IMR-90 (cell line): Measurements from ENCODE around the gene TACC2. TPM values are rescaled to one million over a fixed set of nuclear protein-coding genes. Genes with fewer than 3 reads are reported as not detected.

Experiments
- ATAC-seq: fragments of 200-7000 bp; cut with Tn5 transposase; 2 replicates; pipeline ENCODE4 v1.9.1; 2020; ENCODE audit warnings: low read depth, mild to moderate bottlenecking, moderate library complexity
- BruUV-seq: library from RNA; stranded (reverse); fragments of 400-500 nt; replicated peaks from 2 replicates; lab custom pipeline; 2021; lab: Mats Ljungman, UMichigan
- CTCF ChIA-PET: fragments of 300-600 bp; formaldehyde crosslinking; extraction: SDS; loops from one replicate; lab custom pipeline; 2021; ENCODE audit warnings: antibody characterized with exemption; lab: Yijun Ruan, JAX
- POLR2A ChIA-PET: fragments of 300-600 bp; sonication (Branson Sonifier 250); formaldehyde crosslinking; loops from one replicate; lab custom pipeline; 2022; ENCODE audit warnings: antibody characterized with exemption; ENCODE audit not compliant: unreplicated experiment; lab: Charles Lee
- DNase-seq: peaks from one replicate; pipeline ENCODE4 v3.0.0; 2013
- H2AFZ ChIP-seq: replicated peaks from 2 replicates; pipeline ENCODE3; 2013; ENCODE audit warnings: low read length, mild to moderate bottlenecking; ENCODE audit not compliant: poor library complexity
- H2AK5ac ChIP-seq: 2 replicates; pipeline ENCODE4 v1.6.1; 2013; ENCODE audit warnings: low read depth, low read length, inconsistent platforms
- H2AK9ac ChIP-seq: replicated peaks from 2 replicates; pipeline ENCODE3; 2013; ENCODE audit warnings: mild to moderate bottlenecking, low read depth, low read length, moderate library complexity; ENCODE audit not compliant: poor library complexity
- H2BK120ac ChIP-seq: 2 replicates; pipeline ENCODE4 v1.6.1; 2013; ENCODE audit warnings: low read depth, low read length, inconsistent platforms
- H2BK15ac ChIP-seq: 3 replicates; pipeline ENCODE4 v1.6.1; 2013; ENCODE audit warnings: low read depth, low read length, inconsistent platforms
- H2BK20ac ChIP-seq: 2 replicates; pipeline ENCODE4 v1.6.1; 2013; ENCODE audit warnings: low read depth, mild to moderate bottlenecking, inconsistent platforms, low read length, moderate library complexity
- H2BK5ac ChIP-seq: 2 replicates; pipeline ENCODE4 v1.6.1; 2013; ENCODE audit warnings: mild to moderate bottlenecking, low read depth, low read length, inconsistent platforms; ENCODE audit not compliant: poor library complexity, severe bottlenecking
- H3K14ac ChIP-seq: replicated peaks from 2 replicates; pipeline ENCODE4 v1.6.1; 2013; ENCODE audit warnings: low read depth, low read length, inconsistent platforms
- H3K18ac ChIP-seq: 2 replicates; pipeline ENCODE4 v1.6.1; 2013; ENCODE audit warnings: low read depth, low read length, control low read depth
- H3K23ac ChIP-seq: 2 replicates; pipeline ENCODE4 v1.6.1; 2013; ENCODE audit warnings: low read depth, low read length, inconsistent platforms
- H3K27ac ChIP-seq: 2 replicates; pipeline ENCODE4 v1.5.1; 2013; ENCODE audit warnings: mild to moderate bottlenecking, control low read depth, low read length; ENCODE audit not compliant: insufficient read depth
- H3K27me3 ChIP-seq: 2 replicates; pipeline ENCODE4 v1.6.1; 2013; ENCODE audit warnings: low read length; ENCODE audit not compliant: control insufficient read depth, insufficient read depth
- H3K36me3 ChIP-seq: 2 replicates; pipeline ENCODE4 v1.6.1; 2013; ENCODE audit warnings: low read length, mixed read lengths; ENCODE audit not compliant: control insufficient read depth, insufficient read depth
- H3K4ac ChIP-seq: 2 replicates; pipeline ENCODE4 v1.6.1; 2013; ENCODE audit warnings: low read depth, low read length, inconsistent platforms
- H3K4me1 ChIP-seq: 2 replicates; pipeline ENCODE4 v1.6.1; 2013; ENCODE audit warnings: low read length, mixed read lengths; ENCODE audit not compliant: control insufficient read depth, insufficient read depth
- H3K4me2 ChIP-seq: 2 replicates; pipeline ENCODE4 v1.6.1; 2013; ENCODE audit warnings: low read depth, mild to moderate bottlenecking, control low read depth, low read length, moderate library complexity
- H3K4me3 ChIP-seq: 2 replicates; pipeline ENCODE4 v1.5.1; 2013; ENCODE audit warnings: low read depth, mild to moderate bottlenecking, control low read depth, low read length, moderate library complexity; ENCODE audit not compliant: insufficient read depth
- H3K56ac ChIP-seq: 2 replicates; pipeline ENCODE4 v1.6.1; 2013; ENCODE audit warnings: low read length, inconsistent platforms; ENCODE audit not compliant: insufficient read depth; ENCODE audit errors: extremely low read depth
- H3K79me1 ChIP-seq, 2 experiments: 2 replicates each; pipeline ENCODE4 v1.6.1; 2013; ENCODE audit warnings: low read length in 2 of 2, inconsistent platforms in 1 of 2, low read depth in 1 of 2
- H3K9ac ChIP-seq: 2 replicates; pipeline ENCODE4 v1.6.1; 2013; ENCODE audit warnings: low read depth, low read length, control low read depth
- H3K9me1 ChIP-seq: 2 replicates; pipeline ENCODE4 v1.6.1; 2013; ENCODE audit warnings: low read length, inconsistent platforms; ENCODE audit not compliant: insufficient read depth
- H3K9me3 ChIP-seq: 2 replicates; pipeline ENCODE4 v1.6.1; 2013; ENCODE audit warnings: low read length; ENCODE audit not compliant: control insufficient read depth, insufficient read depth
- H4K20me1 ChIP-seq: 2 replicates; pipeline ENCODE4 v1.6.1; 2013; ENCODE audit warnings: low read length, inconsistent platforms; ENCODE audit not compliant: insufficient read depth
- H4K5ac ChIP-seq: 2 replicates; pipeline ENCODE4 v1.6.1; 2013; ENCODE audit warnings: mild to moderate bottlenecking, low read depth, low read length, control low read depth
- H4K8ac ChIP-seq, 2 experiments: 2 replicates each; pipeline ENCODE4 v1.6.1; 2013; ENCODE audit warnings: low read depth in 2 of 2, low read length in 2 of 2, control low read depth in 1 of 2, inconsistent platforms in 1 of 2
- H4K91ac ChIP-seq: 2 replicates; pipeline ENCODE4 v1.6.1; 2013; ENCODE audit warnings: low read depth, low read length, inconsistent platforms; ENCODE audit not compliant: insufficient read depth
- BHLHE40 ChIP-seq: fragments of 150-350 bp; IDR thresholded peaks from 2 replicates; pipeline ENCODE4 v1.6.1; 2016; ENCODE audit warnings: mild to moderate bottlenecking, low read depth, low read length
- CEBPB ChIP-seq: IDR thresholded peaks from 2 replicates; pipeline ENCODE4 v1.6.1; 2012; ENCODE audit warnings: low read depth, low read length, improper control_type of control experiment
- CHD1 ChIP-seq: IDR thresholded peaks from 2 replicates; pipeline ENCODE4 v1.6.1; 2012; ENCODE audit warnings: low read depth, low read length, improper control_type of control experiment
- CTCF ChIP-seq: conservative IDR thresholded peaks from 2 replicates; pipeline ENCODE4 v1.5.1; 2012; ENCODE audit warnings: mild to moderate bottlenecking, low read depth, low read length, improper control_type of control experiment
- MAFK ChIP-seq: IDR thresholded peaks from 2 replicates; pipeline ENCODE4 v1.6.1; 2012; ENCODE audit warnings: low read depth, low read length, improper control_type of control experiment
- MAZ ChIP-seq: IDR thresholded peaks from 2 replicates; pipeline ENCODE4 v1.6.1; 2012; ENCODE audit warnings: low read depth, mild to moderate bottlenecking, low read length, improper control_type of control experiment, moderate library complexity, borderline replicate concordance
- MXI1 ChIP-seq: IDR thresholded peaks from 2 replicates; pipeline ENCODE4 v1.6.1; 2012; ENCODE audit warnings: low read depth, mild to moderate bottlenecking, low read length, moderate library complexity, borderline replicate concordance
- NFE2L2 ChIP-seq: fragments of 150-350 bp; IDR thresholded peaks from 2 replicates; pipeline ENCODE4 v1.6.1; 2016; ENCODE audit warnings: low read depth, mild to moderate bottlenecking, low read length
- POLR2A ChIP-seq: IDR thresholded peaks from 2 replicates; pipeline ENCODE4 v1.6.1; 2012; ENCODE audit warnings: mild to moderate bottlenecking, low read depth, low read length
- RAD21 ChIP-seq: IDR thresholded peaks from 2 replicates; pipeline ENCODE4 v1.6.1; 2012; ENCODE audit warnings: low read length, improper control_type of control experiment
- RCOR1 ChIP-seq: IDR thresholded peaks from 2 replicates; pipeline ENCODE4 v1.6.1; 2012; ENCODE audit warnings: mild to moderate bottlenecking, low read length, improper control_type of control experiment; ENCODE audit not compliant: insufficient replicate concordance
- RFX5 ChIP-seq: IDR thresholded peaks from 2 replicates; pipeline ENCODE4 v1.8.0; 2012; ENCODE audit warnings: low read depth, mild to moderate bottlenecking, low read length, moderate library complexity
- SMC3 ChIP-seq: fragments of 150-350 bp; IDR thresholded peaks from 2 replicates; pipeline ENCODE4 v1.6.1; 2016; ENCODE audit warnings: low read depth, mild to moderate bottlenecking, antibody characterized with exemption, low read length, moderate library complexity
- WGBS, 2 experiments: methylation state at CpG; one replicate each; pipeline versions ENCODE4 v1.1.5 to v1.1.7; 2013; ENCODE audit warnings: missing lambda C conversion rate in 2 of 2; ENCODE audit not compliant: insufficient read length in 1 of 2; ENCODE audit errors: extremely low coverage in 2 of 2; 5-methylcytosine and 5-hydroxymethylcytosine counted together
- dilution Hi-C: fragments of 300-500 bp; cut with HindIII; formaldehyde crosslinking; loops from one replicate; pipeline ENCODE4 v1.14.3; 2018; ENCODE audit warnings: low sequenced_read_pairs; ENCODE audit not compliant: unreplicated experiment
- in situ Hi-C: fragments of 300-500 bp; cut with MboI; formaldehyde crosslinking; loops from 3 replicates; pipeline ENCODE4 v1.14.3; 2019; ENCODE audit warnings: low sequenced_read_pairs, inconsistent platforms, mixed read lengths
- intact Hi-C: fragments of 100-400 bp; cut with micrococcal nuclease; formaldehyde crosslinking; loops from 2 replicates; pipeline ENCODE4 v1.10.0; 2022
- polyA plus RNA-seq, 3 experiments: library from polyadenylated mRNA; depleted of rRNA; stranded (reverse); fragments of >200 nt; gene quantifications; 2 replicates each; pipeline ENCODE4 v1.2.3, GENCODE V29; 2012; ENCODE audit warnings: low replicate concordance in 1 of 3
- total RNA-seq: library from RNA; depleted of rRNA; stranded (reverse); fragments of >200 nt; gene quantifications from 2 replicates; pipeline ENCODE4 v1.2.3, GENCODE V29; 2012
- TF ChIP-seq, protein P1 (sequence below): fragments of 150-350 bp; IDR thresholded peaks from 2 replicates; pipeline ENCODE4 v1.6.1; 2017; ENCODE audit warnings: mild to moderate bottlenecking, antibody characterized with exemption, low read length, low read depth

TACC2 gene
- total and polyA plus RNA-seq, 2 of the 4 experiments (the other 2 are of a cell fraction) = 2.9 to 15.4 TPM

DNA sequence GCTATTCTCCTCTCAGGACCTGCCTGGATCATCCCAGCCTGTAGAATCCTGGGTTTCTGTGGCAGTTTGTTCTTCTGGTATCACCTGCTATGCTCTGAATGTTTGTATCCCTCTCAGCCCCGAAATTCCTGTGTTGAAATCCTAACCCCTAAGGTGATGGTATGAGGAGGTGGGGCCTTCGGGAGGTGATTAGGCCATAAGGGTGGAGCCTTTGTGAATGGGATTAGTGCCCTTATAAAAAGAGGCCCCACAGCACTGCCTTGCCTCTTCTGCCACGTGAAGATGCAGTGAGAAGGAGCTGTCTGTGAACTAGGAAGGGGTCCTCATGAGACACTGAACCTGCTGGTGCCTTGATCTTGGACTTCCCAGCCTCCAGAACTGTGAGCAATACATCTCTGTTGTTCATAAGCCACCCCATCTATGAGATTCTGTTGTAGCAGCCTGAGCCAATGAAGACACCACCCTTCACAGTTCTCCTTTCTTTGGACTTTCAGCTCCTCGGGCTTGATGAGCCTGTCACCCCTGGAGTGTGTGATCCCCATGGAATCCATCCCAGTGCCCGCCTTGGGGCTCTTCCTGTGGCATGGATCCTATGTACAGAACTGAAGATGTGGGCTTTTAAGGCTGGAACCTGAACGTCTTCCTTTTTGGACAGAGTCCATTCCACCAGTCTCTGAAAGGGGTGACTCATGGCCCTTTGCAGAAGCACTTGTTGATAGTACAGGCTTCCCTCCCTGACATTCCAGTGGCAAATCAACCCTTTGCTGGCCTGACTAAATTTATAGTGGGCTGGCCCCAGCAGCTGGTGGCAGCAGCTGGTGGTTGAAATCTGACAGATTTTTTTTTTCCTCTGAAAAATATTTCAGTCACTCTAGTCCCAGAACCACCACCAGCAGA is 138.0 kb downstream of the TACC2 start:
- dilution Hi-C loops (no loop called here), intact Hi-C loops (no loop called here), in situ Hi-C loops (loop anchor here (10.0 to 25.0 kb wide), 2 partner anchors 338 to 1035 kb away; partner anchors contain the start of genes BUB3 and HTRA1)
- Histone ChIP-seq H4K8ac (peak overlapping the region in 1 of 2 experiments; percentile 39; a peak in 2 of 4 replicates), H3K4me1 (peaks cover 12% of the 10 kb centered on the region), H2BK5ac (peak overlapping the region; percentile 22), H4K20me1 (peaks cover 27% of the 10 kb centered on the region), H4K5ac (no peak overlapping the region), H3K27me3 (no peaks in the 10 kb centered on the region), H2AK5ac (peak overlapping the region; percentile 79; the same call in 1 of the 2 replicates), H2AK9ac (peak overlapping the region; percentile 12), H2BK20ac (0 out of 2 replicates have a peak overlapping the region, but pooled peaks have one; percentile 29), H3K18ac (no peak overlapping the region), H3K79me1 (peaks cover 25 to 74% of the 10 kb centered on the region in 2 experiments), H3K9me1 (peaks cover 16% of the 10 kb centered on the region), H3K4ac (peak overlapping the region; percentile 52), H2BK15ac (peak overlapping the region; percentile 37; the same call in 1 of the 3 replicates), H3K56ac (no peak overlapping the region), H3K4me2 (peak overlapping the region; percentile 97; the same call in 1 of the 2 replicates), H2BK120ac (peak overlapping the region; percentile 42), H2AFZ (no peak overlapping the region), H3K36me3 (no peaks in the 10 kb centered on the region), H3K27ac (peak overlapping the region; percentile 5), H3K9ac (no peak overlapping the region), H3K4me3 (no peak overlapping the region), H4K91ac (peak overlapping the region; percentile 27; the same call in 1 of the 2 replicates), H3K23ac (no peak overlapping the region), H3K14ac (no peak overlapping the region), H3K9me3 (no peaks in the 10 kb centered on the region)
- ChIA-PET POLR2A (no interaction called here), CTCF (interaction anchor here (0.9 to 1.2 kb wide), 2 partner anchors 14 to 15 kb away, joined by 3 read pairs; no protein-coding TSS in a partner anchor)
- 8% methylated on average over 2 of the region's 6 CpGs; no CpG with 5 or more reads in 1 of the 2 experiments for WGBS, 2 experiments
- no TSS peak for BruUV-seq
- ATAC-seq (peak; percentile 93), DNase-seq (peak; percentile 97)
- TF ChIP-seq RAD21 (no peak), RFX5 (no peak), POLR2A (no peak), CHD1 (no peak), NFE2L2 (no peak), RCOR1 (peak; percentile 98), BHLHE40 (peak; percentile 18; the same call in 1 of the 2 replicates), SMC3 (no peak), MXI1 (0 out of 2 replicates have a peak, but pooled peaks have one; percentile 39), MAFK (no peak), CTCF (no peak), MAZ (peak; percentile 44; the same call in 1 of the 2 replicates), CEBPB (no peak)
- TF ChIP-seq, protein P1, sequence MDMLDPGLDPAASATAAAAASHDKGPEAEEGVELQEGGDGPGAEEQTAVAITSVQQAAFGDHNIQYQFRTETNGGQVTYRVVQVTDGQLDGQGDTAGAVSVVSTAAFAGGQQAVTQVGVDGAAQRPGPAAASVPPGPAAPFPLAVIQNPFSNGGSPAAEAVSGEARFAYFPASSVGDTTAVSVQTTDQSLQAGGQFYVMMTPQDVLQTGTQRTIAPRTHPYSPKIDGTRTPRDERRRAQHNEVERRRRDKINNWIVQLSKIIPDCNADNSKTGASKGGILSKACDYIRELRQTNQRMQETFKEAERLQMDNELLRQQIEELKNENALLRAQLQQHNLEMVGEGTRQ = no peak
